GM12864 (cell line): ENCODE measurements around the gene SLC22A23.

Experiments used
- DNase-seq: peaks from one replicate; pipeline ENCODE4 v3.0.0-alpha.2; 2011; ENCODE audit warnings: low read depth
- H3K4me3 ChIP-seq: 2 replicates; pipeline ENCODE4 v1.5.1; 2011; ENCODE audit warnings: mild to moderate bottlenecking, low read depth, low read length, control low read depth
- TF ChIP-seq, protein P1 (sequence below): IDR thresholded peaks from 2 replicates; pipeline ENCODE4 v1.5.1; 2011; ENCODE audit warnings: low read depth, mild to moderate bottlenecking, moderate library complexity, low read length, control low read depth, inconsistent platforms; ENCODE audit errors: missing control alignments

Gene SLC22A23

DNA sequence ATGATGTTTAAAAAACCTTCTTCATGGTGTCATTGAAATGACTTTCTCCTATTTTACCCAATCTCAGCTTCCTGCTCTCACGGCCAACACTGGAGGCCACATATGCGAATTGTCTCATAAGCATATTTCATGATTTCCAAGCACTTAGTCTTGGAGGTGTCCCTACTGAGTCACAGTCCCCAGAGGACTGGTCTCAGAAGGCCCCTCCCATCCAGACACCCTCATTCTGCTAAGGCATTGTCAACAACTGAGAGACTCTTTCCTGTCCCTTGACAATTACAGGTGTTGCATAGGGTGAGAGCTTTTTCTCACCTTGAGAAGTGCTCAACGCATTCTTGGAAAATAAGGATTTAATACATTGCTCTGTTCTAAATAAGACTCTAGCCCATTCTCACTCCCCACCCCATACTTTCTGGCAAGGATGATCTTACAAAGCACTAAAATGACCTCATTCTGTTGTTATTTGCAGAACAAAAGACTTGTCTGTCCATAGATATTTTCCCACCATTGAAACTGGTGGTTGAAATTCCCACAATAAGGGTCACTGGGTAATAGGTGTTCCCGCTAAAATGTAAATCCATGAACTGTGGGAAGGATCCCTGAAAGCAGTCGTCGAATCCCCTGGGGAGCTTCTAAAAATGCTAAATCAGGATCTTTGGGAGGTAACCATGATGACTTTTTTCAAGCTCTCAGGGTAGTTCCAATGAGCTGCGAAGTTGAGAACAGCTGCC lies 32.3 kb upstream of the SLC22A23 start:
- DNase-seq: no peak
- TF ChIP-seq, protein P1, sequence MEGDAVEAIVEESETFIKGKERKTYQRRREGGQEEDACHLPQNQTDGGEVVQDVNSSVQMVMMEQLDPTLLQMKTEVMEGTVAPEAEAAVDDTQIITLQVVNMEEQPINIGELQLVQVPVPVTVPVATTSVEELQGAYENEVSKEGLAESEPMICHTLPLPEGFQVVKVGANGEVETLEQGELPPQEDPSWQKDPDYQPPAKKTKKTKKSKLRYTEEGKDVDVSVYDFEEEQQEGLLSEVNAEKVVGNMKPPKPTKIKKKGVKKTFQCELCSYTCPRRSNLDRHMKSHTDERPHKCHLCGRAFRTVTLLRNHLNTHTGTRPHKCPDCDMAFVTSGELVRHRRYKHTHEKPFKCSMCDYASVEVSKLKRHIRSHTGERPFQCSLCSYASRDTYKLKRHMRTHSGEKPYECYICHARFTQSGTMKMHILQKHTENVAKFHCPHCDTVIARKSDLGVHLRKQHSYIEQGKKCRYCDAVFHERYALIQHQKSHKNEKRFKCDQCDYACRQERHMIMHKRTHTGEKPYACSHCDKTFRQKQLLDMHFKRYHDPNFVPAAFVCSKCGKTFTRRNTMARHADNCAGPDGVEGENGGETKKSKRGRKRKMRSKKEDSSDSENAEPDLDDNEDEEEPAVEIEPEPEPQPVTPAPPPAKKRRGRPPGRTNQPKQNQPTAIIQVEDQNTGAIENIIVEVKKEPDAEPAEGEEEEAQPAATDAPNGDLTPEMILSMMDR: no peak
- H3K4me3 ChIP-seq: no peak overlapping the region

DNA sequence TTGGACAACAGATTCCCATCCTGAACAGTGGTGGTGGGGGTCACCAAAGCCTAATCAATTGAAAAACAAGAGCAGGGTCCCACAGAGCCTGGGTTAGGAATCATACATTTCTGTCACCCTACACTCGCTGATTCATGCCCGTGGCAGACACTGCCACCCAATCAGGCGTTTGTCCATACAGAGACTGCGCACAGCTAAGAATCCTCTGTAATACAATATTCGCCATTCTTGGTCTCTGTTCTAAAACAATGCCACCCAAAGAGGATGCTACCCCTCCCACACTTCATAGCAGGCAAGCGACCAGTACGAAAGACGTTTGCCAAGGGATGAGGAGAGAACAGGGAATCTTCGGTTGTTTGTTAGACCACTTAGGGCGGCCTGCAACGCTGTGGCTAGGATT lies 28.1 kb upstream of the SLC22A23 start:
- TF ChIP-seq, protein P1: no peak
- DNase-seq: no peak
- no peak overlapping the region for H3K4me3 ChIP-seq

DNA sequence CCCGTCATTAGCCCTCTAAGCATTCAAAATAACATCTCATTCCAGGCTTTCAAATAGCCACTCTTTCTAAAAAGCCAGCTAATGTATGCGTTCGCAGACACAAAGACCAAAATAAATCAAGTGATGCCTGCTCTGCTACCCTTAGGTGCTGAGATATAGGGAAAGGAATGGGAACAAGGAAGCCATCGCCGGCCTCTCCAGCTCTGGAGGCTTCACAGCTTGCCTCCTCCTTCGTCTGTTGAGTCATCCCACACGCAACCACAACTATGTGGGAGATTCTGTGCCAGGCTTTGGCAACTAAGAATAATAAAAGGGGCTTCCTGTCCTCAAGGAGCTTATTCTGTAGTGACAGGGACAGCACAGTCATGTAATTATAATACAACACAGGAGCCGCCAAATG lies 27.3 kb upstream of the SLC22A23 start:
- TF ChIP-seq, protein P1: no peak
- no peak overlapping the region for H3K4me3 ChIP-seq
- DNase-seq: no peak

DNA sequence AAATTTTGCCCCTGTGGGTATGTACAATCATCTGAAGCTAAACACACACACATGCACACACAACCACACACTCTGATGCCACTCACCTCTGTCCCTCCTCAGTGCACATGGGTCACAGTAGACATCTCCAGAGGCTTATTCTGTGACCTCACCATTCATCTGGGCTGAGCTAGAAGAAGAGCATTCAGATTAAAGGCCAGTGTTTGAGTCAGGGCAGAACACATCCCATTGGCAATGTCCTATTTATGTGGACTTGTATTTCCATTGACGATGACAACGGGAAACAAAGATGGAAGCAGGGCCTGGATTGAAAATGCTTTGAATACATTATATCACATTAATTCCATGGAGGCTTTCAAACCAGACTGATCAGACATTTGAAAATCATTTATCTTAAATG lies 26.8 kb upstream of the SLC22A23 start:
- no peak overlapping the region for H3K4me3 ChIP-seq
- DNase-seq: no peak
- TF ChIP-seq, protein P1: no peak

DNA sequence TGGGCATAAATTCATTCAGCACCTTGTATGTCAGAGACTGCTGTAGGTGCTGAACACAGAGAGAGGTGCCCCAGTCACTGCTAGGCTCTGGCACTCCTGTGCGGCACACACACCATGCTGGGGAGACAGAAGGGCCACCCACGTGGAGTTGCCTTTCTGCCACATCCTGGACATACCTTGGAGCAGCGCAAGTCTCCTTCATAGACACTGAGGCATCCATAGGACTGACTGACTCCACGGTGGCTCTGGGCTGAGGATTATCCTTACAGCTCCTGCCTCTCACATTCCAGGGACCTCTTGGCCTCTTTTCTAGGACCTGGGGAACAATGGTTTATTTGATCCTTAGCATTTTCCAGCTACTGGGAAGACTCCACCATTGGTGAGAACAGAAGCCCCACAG lies 26.0 kb upstream of the SLC22A23 start:
- TF ChIP-seq, protein P1: no peak
- no peak overlapping the region for H3K4me3 ChIP-seq
- no peak for DNase-seq

DNA sequence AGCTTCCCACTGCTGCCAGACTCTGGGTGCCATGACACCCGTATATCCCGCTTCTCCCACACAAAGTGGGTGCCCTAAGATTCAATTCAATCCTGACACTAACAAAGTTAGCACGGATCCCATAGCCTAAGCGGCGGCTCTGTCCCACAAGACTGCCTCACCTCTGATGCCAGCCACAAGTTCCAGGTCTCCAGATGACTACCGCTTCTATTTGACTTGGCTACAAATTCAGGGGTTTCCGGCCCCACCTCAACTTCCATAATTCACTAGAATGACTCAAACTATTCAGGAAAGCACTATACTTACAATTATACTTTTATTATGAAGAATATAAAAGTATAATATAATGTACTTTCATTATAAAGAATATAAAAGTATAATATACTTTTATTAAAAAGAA lies 24.8 kb upstream of the SLC22A23 start:
- H3K4me3 ChIP-seq: no peak overlapping the region
- DNase-seq: no peak
- TF ChIP-seq, protein P1: no peak

DNA sequence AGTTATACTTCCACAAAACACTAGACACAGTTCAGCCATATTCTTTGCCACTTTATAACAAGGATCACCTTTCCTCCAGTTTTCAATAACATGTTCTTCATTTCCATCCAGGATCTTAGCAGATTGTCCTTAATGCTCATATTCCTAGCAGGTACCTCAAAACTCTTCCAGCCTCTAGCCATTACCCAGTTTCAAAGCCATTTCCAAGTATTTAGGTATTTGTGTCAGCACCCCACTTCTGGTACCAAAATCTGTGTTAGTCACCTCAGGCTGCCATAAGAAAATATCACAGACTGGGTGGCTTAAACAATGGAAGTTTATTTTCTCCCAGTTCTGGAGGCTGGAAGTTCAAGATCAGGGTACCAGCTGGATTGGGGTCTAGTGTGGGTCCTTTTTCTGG lies 23.2 kb upstream of the SLC22A23 start:
- no peak overlapping the region for H3K4me3 ChIP-seq
- no peak for DNase-seq
- TF ChIP-seq, protein P1: no peak
